T-cell (primary cell): ENCODE measurements around the gene SNED1. TPM values are rescaled to one million over a fixed set of nuclear protein-coding genes. Genes with fewer than 3 reads are reported as not detected.
"Not testable (repeated sequence)": the region's sequence is repeated elsewhere in the genome, so short reads cannot be mapped to it uniquely, and the experiment has no call there.

Experiments
- ATAC-seq, 4 experiments: fragments of 200-7000 bp in 3 of 4; fragments of 150-1000 bp in 1 of 4; cut with Tn5 transposase; replicated peaks in 1 of 4; 1 replicate in 3 of 4; 2 replicates in 1 of 4; pipeline ENCODE4 v1.10.0; 2021; ENCODE audit warnings: moderate library complexity in 3 of 4, mild to moderate bottlenecking in 2 of 4, moderate number of reproducible peaks in 1 of 4
- CTCF ChIA-PET, 2 donors: fragments of 300-600 bp; sonication (Branson Sonifier 250); formaldehyde crosslinking; loops; one replicate each; lab custom pipeline; 2022; ENCODE audit warnings: antibody characterized with exemption in 2 of 2; lab: Charles Lee
- POLR2A ChIA-PET, 2 donors: fragments of 300-600 bp; sonication (Branson Sonifier 250); formaldehyde crosslinking; loops; one replicate each; lab custom pipeline; 2022; ENCODE audit warnings: antibody characterized with exemption in 2 of 2; lab: Charles Lee
- DNase-seq, 35 experiments: peaks; one replicate each; pipeline versions ENCODE4 v3.0.0 to v3.0.0-alpha.2; 2013 to 2023
- H3K27ac ChIP-seq: one replicate; pipeline ENCODE4 v1.5.1; 2013; ENCODE audit warnings: low read length
- H3K27me3 ChIP-seq, 2 experiments: replicated peaks in 1 of 2; 1 replicate in 1 of 2; 2 replicates in 1 of 2; pipeline versions ENCODE4 v1.6.1 to v1.7.0; 2013; ENCODE audit warnings: low read length in 1 of 2, mixed read lengths in 1 of 2; ENCODE audit not compliant: control insufficient read depth in 2 of 2, insufficient read depth in 2 of 2; ENCODE audit errors: extremely low read depth in 1 of 2
- H3K36me3 ChIP-seq, 2 donors: 1 replicate in 1 of 2; 2 replicates in 1 of 2; pipeline versions ENCODE4 v1.6.1 to v1.7.0; 2013; ENCODE audit warnings: low read length in 1 of 2; ENCODE audit not compliant: control insufficient read depth in 2 of 2, insufficient read depth in 1 of 2; ENCODE audit errors: extremely low read depth in 1 of 2
- H3K4me1 ChIP-seq, 2 experiments: 1 replicate in 1 of 2; 2 replicates in 1 of 2; pipeline versions ENCODE4 v1.6.1 to v1.7.0; 2013; ENCODE audit warnings: low read length in 2 of 2, mixed read lengths in 1 of 2; ENCODE audit not compliant: insufficient read depth in 2 of 2, control insufficient read depth in 1 of 2; ENCODE audit errors: extremely low read depth in 1 of 2
- H3K4me3 ChIP-seq, 2 donors: 1 replicate in 1 of 2; 2 replicates in 1 of 2; pipeline versions ENCODE4 v1.5.1 to v1.7.0; 2013; ENCODE audit warnings: mild to moderate bottlenecking in 2 of 2, low read length in 1 of 2, moderate library complexity in 1 of 2; ENCODE audit not compliant: control insufficient read depth in 1 of 2; ENCODE audit errors: extremely low read depth in 1 of 2
- H3K9me3 ChIP-seq: 2 replicates; pipeline ENCODE4 v1.7.0; 2013
- H3K27ac Mint-ChIP-seq, 2 donors: one replicate each; pipeline ENCODE4 v1.8.0; 2020 to 2021; ENCODE audit warnings: mild to moderate bottlenecking in 2 of 2, mixed read lengths in 2 of 2
- H3K27me3 Mint-ChIP-seq, 2 donors: one replicate each; pipeline ENCODE4 v1.8.0; 2021 to 2022; ENCODE audit warnings: mixed read lengths in 2 of 2
- H3K36me3 Mint-ChIP-seq: one replicate; pipeline ENCODE4 v1.8.0; 2021; ENCODE audit warnings: mixed read lengths
- H3K4me1 Mint-ChIP-seq, 3 donors: one replicate each; pipeline ENCODE4 v1.8.0; 2020 to 2022; ENCODE audit warnings: mixed read lengths in 3 of 3, mild to moderate bottlenecking in 1 of 3
- H3K4me3 Mint-ChIP-seq, 3 donors: one replicate each; pipeline ENCODE4 v1.8.0; 2020 to 2022; ENCODE audit warnings: mild to moderate bottlenecking in 3 of 3, mixed read lengths in 3 of 3, moderate library complexity in 3 of 3
- H3K9me3 Mint-ChIP-seq, 3 donors: one replicate each; pipeline ENCODE4 v1.8.0; 2020 to 2022; ENCODE audit warnings: mixed read lengths in 3 of 3
- WGBS: methylation state at CpG from one replicate; pipeline ENCODE4 v1.1.5; 2013; ENCODE audit warnings: missing lambda C conversion rate; ENCODE audit not compliant: insufficient coverage; 5-methylcytosine and 5-hydroxymethylcytosine counted together
- total RNA-seq, 35 experiments: library from RNA in 6 of 35; stranded (reverse) in 6 of 35; fragments of 120-200 nt in 1 of 35; gene quantifications; one replicate each; pipeline versions ENCODE4 v1.2.1 to v1.2.4 and lab custom pipeline; 2013 to 2026

The SNED1 gene
- total RNA-seq, 5 donors from 2014 or later (not counting 1 experiment from before 2014, with no cell fraction given) = 37.7 to 82.5 (median 69.4) TPM

DNA sequence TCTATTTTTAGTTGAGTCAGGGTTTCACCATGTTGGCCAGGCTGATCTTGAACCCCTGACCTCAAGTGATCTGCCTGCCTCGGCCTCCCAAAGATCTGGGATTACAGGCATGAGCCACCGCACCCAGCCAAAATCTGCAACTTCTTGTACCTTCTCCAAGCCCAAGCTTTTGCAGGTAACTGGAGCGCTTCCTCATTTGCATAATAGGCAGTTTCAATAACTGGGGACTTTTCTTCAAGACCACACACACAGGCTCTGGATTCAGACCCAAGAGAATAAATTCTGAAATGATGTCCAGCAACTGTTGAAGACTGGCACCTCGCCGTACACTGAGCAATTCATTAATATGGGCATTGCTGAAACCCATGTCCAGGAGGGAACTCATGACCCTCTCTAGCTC is 100.8 kb downstream of the SNED1 start:
- H3K4me1 Mint-ChIP-seq = peaks cover 80 to 90% (median 86%) of the 10 kb centered on the region in 3 donors
- Histone ChIP-seq H3K4me1 (peaks cover 48 to 65% of the 10 kb centered on the region in 2 experiments), H3K27ac (no peak overlapping the region), H3K27me3 (no peaks in the 10 kb centered on the region), H3K4me3 (no peak overlapping the region), H3K36me3 (peaks cover 0 to 55% of the 10 kb centered on the region in 2 donors), H3K9me3 (no peaks in the 10 kb centered on the region)
- POLR2A ChIA-PET = no interaction called here
- H3K36me3 Mint-ChIP-seq = peaks cover 47% of the 10 kb centered on the region
- H3K27me3 Mint-ChIP-seq = no peaks in the 10 kb centered on the region
- WGBS = 100% methylated on average over 3 of the region's 5 CpGs
- CTCF ChIA-PET = no interaction called here
- H3K27ac Mint-ChIP-seq = peak overlapping the region; percentile 84 to 91
- DNase-seq (no peak), ATAC-seq (no peak)
- H3K9me3 Mint-ChIP-seq = no peaks in the 10 kb centered on the region
- H3K4me3 Mint-ChIP-seq = peak overlapping the region; percentile 3 to 98 (median 46)

DNA sequence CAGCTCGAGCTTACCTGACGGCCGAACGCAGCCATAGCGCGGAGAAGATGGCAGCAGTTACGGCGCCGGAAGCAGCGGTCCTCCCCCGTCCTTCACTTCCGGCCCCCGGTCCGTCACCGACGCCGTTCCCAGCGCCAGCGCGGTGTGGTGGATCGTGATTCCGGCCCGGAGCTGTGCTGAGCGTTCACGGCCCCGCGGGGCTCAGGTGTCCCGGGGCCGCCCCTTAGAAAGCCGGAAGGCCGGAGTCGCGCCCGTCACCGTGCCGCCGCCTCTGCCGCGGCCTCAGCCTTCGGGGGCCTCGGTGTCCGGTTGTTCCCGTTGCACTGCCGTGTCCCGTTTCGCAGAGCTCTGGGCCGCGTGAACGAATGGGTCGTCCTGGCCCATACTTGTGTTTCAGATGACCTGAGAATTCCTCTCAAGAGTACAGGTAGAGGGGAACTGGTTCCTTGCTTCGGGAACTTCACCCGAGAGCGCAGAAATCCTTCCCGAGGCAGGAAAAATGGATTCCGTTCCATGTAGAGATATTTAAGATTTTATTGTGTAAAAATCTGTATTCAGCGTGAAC is 103.9 kb downstream of the SNED1 start, which contains the start of gene MTERF4:
TSS of gene MTERF4 (minus strand) at position 49 of the 565 bp plus-strand sequence. CDS start at position 35, 14 bp downstream.
- DNase-seq = peak; percentile 72 to 93 (median 84)
- ATAC-seq = peak; percentile 89 to 94 (median 92)
- peak within 1 kb of the TSS; percentile 96 for H3K27ac ChIP-seq
- WGBS = under 1% methylated on average over 54 of the region's 56 CpGs
- H3K4me3 ChIP-seq = peak within 1 kb of the TSS; percentile 93 to 96
- Mint-ChIP-seq H3K36me3 (peaks cover 24% of the 10 kb centered on the region), H3K27ac (peak within 1 kb of the TSS; percentile 97 to 99), H3K4me3 (peak within 1 kb of the TSS; percentile 94 to 98 (median 98)), H3K9me3 (no peaks in the 10 kb centered on the region), H3K4me1 (peaks cover 74 to 77% (median 75%) of the 10 kb centered on the region in 3 donors), H3K27me3 (no peaks in the 10 kb centered on the region)
- H3K4me1 ChIP-seq = peaks cover 29 to 66% of the 10 kb centered on the region in 2 experiments
- peaks cover 0 to 49% of the 10 kb centered on the region in 2 donors for H3K36me3 ChIP-seq
- H3K27me3 ChIP-seq = no peaks in the 10 kb centered on the region
- POLR2A ChIA-PET = interaction anchor here (0.5 to 0.6 kb wide), 2 partner anchors 10 to 190 kb away, joined by 3 read pairs; no protein-coding TSS in a partner anchor
- no peaks in the 10 kb centered on the region for H3K9me3 ChIP-seq
- CTCF ChIA-PET = interaction anchor here in 1 of 2 donors (0.7 kb wide), 1 partner anchor 213 kb away, joined by 3 read pairs; no protein-coding TSS in a partner anchor

DNA sequence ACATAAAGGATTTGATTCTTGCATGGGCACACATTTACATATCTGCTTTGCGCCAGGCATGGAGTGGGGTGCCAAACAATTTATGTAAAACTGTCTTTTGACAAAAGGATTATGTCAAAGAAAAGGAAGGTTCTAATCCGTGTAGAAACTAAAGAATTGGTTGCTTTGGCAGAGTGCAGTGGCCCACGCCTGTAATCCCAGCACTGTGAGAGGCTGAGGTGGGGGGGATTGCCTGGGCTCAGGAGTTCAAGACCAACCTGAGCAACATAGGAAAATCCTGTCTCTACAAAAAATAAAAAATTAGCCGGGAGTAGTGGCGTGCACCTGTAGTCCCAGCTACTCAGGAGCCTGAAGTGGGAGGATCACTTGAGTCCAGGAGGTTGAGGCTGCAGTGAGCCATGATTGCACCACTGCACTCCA is 104.8 kb downstream of the SNED1 start:
- ChIA-PET POLR2A (interaction anchor here in 1 of 2 donors (0.7 kb wide), 1 partner anchor 551 kb away, joined by 7 read pairs; no protein-coding TSS in a partner anchor), CTCF (interaction anchor here in 1 of 2 donors (0.7 kb wide), 2 partner anchors 23 to 212 kb away, joined by 3 to 4 read pairs; no protein-coding TSS in a partner anchor)
- DNase-seq (no peak), ATAC-seq (no peak)
- 52% methylated on average over 3 of the region's 5 CpGs for WGBS
- peak overlapping the region; percentile 96 for H3K27ac ChIP-seq
- H3K27ac Mint-ChIP-seq = peak overlapping the region; percentile 97 to 99
- peak overlapping the region in 1 of 2 donors; percentile 93 for H3K4me3 ChIP-seq
- peaks cover 22% of the 10 kb centered on the region for H3K36me3 Mint-ChIP-seq
- no peaks in the 10 kb centered on the region for H3K27me3 ChIP-seq
- peaks cover 27 to 75% of the 10 kb centered on the region in 2 experiments for H3K4me1 ChIP-seq
- H3K36me3 ChIP-seq = peaks cover 0 to 48% of the 10 kb centered on the region in 2 donors
- no peaks in the 10 kb centered on the region for H3K9me3 Mint-ChIP-seq
- peak overlapping the region; percentile 94 to 98 (median 98) for H3K4me3 Mint-ChIP-seq
- no peaks in the 10 kb centered on the region for H3K9me3 ChIP-seq
- no peaks in the 10 kb centered on the region for H3K27me3 Mint-ChIP-seq
- peaks cover 72 to 77% (median 74%) of the 10 kb centered on the region in 3 donors for H3K4me1 Mint-ChIP-seq

DNA sequence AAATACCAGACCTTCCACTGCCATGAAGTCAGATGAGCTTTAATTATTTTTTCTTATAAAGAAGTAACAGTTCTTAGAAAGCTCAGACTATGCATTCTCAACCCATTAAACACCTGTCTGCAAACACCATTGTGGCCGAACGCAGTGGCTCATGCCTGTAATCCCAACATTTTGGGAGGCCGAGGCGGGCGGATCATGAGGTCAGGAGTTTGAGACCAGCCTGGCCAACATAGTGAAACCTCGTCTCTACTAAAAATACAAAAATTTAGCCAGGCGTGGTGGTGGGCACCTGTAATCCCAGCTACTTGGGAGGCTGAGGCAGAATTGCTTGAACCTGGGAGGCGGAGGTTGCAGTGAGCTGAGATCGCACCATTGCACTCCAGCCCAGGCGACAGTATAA is 106.2 kb downstream of the SNED1 start:
- H3K27ac ChIP-seq, DNase-seq, H3K27me3 ChIP-seq, H3K4me3 ChIP-seq, H3K9me3 ChIP-seq, ATAC-seq, H3K9me3 Mint-ChIP-seq, H3K27me3 Mint-ChIP-seq: not testable (repeated sequence)
- CTCF ChIA-PET = interaction anchor here in 1 of 2 donors (0.7 kb wide), 1 partner anchor 15 kb away, joined by 4 read pairs; no protein-coding TSS in a partner anchor
- H3K4me3 Mint-ChIP-seq = peak overlapping the region in 1 of 3 donors; percentile 98
- peaks cover 18% of the 10 kb centered on the region for H3K36me3 Mint-ChIP-seq
- peaks cover 0 to 36% of the 10 kb centered on the region in 2 donors for H3K36me3 ChIP-seq
- H3K4me1 ChIP-seq = peaks cover 30 to 80% of the 10 kb centered on the region in 2 experiments
- WGBS = 89% methylated on average over 4 of the region's 10 CpGs
- peak overlapping the region; percentile 95 to 99 for H3K27ac Mint-ChIP-seq
- POLR2A ChIA-PET = interaction anchor here in 1 of 2 donors (0.7 kb wide), 2 partner anchors 9 to 26 kb away, joined by 7 read pairs; no protein-coding TSS in a partner anchor
- peaks cover 72 to 75% (median 74%) of the 10 kb centered on the region in 3 donors for H3K4me1 Mint-ChIP-seq

DNA sequence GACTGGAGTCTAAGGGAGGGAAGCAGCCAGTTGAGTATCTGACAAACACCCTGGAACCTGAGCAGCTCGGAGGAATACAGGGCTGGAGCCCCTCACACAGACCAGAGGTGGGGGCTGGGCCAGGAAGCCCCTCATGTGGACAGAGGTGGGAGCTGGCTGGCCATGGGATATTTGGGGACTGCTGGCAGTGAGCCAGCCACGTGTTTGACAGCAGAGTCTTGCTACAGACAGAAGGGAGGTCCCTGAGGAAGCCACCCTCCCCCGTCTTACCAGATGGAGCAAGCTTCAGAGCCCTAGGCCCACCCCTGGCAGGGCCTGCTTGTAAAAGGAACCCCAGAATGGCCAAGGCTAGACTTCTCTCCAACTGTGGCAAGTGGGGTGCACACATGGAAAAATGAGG is 107.2 kb downstream of the SNED1 start:
- no peak overlapping the region for H3K4me3 ChIP-seq
- Mint-ChIP-seq H3K27me3 (no peaks in the 10 kb centered on the region), H3K4me1 (peaks cover 71 to 75% (median 73%) of the 10 kb centered on the region in 3 donors), H3K36me3 (peaks cover 12% of the 10 kb centered on the region), H3K27ac (peak overlapping the region; percentile 74 to 95), H3K4me3 (no peak overlapping the region), H3K9me3 (peaks cover 0 to 9% (median 3%) of the 10 kb centered on the region in 3 donors)
- ChIA-PET POLR2A (no interaction called here), CTCF (no interaction called here)
- H3K27me3 ChIP-seq = no peaks in the 10 kb centered on the region
- peaks cover 0 to 31% of the 10 kb centered on the region in 2 donors for H3K36me3 ChIP-seq
- DNase-seq (no peak), ATAC-seq (no peak)
- 80% methylated on average over 2 of the region's 3 CpGs for WGBS
- peaks cover 28 to 82% of the 10 kb centered on the region in 2 experiments for H3K4me1 ChIP-seq
- peak overlapping the region; percentile 43 for H3K27ac ChIP-seq
- H3K9me3 ChIP-seq = no peaks in the 10 kb centered on the region

DNA sequence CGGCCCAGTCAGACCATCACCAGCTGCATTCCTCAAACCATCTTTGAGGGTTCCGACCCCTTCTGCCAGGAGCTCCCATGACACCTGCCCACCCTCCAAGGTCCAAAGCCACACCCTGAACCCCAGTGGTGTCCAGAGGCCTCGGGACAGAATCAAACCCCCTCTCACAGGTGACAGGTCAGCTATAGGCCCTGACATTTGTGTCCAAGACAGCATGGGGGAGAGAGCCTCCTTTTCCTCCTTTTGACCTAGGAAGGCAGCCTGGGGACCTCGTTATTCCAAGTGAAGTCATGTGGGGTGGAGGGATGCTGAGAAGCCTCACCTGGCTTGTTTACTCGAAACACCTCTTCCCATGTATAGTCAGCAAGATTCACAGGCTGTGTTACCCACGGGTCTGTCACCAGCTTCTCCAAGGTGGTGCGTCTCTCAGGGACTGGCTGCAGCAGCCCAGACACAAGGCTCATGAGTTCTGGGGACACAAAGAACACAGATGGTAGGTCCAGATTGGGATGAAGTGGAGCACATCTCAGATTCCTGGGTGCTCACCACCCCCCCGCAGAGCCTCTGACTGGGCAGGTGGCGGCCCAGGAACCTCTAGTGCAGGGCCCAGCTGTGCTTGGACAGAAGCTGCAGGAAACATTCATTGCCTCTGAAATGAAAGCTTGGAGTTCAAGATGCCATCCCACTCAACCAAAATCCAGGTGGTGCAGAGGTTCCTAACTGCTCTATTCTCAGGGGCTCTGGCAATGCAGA is 108.8 kb downstream of the SNED1 start:
- peaks cover 23 to 83% of the 10 kb centered on the region in 2 experiments for H3K4me1 ChIP-seq
- H3K4me3 Mint-ChIP-seq = peak overlapping the region in 1 of 3 donors; percentile 91
- H3K36me3 ChIP-seq = peaks cover 0 to 31% of the 10 kb centered on the region in 2 donors
- ChIA-PET CTCF (no interaction called here), POLR2A (interaction anchor here in 1 of 2 donors (0.6 kb wide), 1 partner anchor 182 kb away, joined by 5 read pairs; no protein-coding TSS in a partner anchor)
- peaks cover 0 to 9% (median 3%) of the 10 kb centered on the region in 3 donors for H3K9me3 Mint-ChIP-seq
- peaks cover 74 to 85% (median 79%) of the 10 kb centered on the region in 3 donors for H3K4me1 Mint-ChIP-seq
- DNase-seq (no peak), ATAC-seq (no peak)
- no peak overlapping the region for H3K4me3 ChIP-seq
- no peaks in the 10 kb centered on the region for H3K27me3 ChIP-seq
- H3K27me3 Mint-ChIP-seq = no peaks in the 10 kb centered on the region
- 94% methylated on average over 5 of the region's 9 CpGs for WGBS
- H3K27ac ChIP-seq = peak overlapping the region; percentile 81
- no peaks in the 10 kb centered on the region for H3K9me3 ChIP-seq
- peaks cover 22% of the 10 kb centered on the region for H3K36me3 Mint-ChIP-seq
- H3K27ac Mint-ChIP-seq = peak overlapping the region; percentile 95 to 99
